ENCODE results near the gene SHLD1.

DNA sequence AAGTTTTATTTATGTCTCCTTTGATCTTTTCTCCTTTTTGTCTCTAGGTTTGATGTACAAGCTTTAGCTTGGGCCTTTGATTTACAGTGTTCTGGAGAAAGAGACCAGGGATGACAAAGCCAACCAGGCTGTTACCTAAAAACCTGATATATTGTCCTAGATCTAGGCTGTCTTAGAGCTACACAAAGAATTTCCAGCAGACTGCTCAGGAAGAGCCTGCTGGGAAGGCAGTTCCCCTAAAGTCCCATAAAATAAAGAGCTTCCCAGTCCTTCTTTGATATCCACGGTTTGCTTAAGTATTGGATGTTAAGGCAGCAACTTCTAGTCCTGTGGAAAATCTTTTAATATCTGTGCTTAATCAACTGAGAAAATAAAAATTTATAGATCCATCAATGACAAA lies 70.5 kb downstream of the SHLD1 start:
- TF ChIP-seq, protein P1, sequence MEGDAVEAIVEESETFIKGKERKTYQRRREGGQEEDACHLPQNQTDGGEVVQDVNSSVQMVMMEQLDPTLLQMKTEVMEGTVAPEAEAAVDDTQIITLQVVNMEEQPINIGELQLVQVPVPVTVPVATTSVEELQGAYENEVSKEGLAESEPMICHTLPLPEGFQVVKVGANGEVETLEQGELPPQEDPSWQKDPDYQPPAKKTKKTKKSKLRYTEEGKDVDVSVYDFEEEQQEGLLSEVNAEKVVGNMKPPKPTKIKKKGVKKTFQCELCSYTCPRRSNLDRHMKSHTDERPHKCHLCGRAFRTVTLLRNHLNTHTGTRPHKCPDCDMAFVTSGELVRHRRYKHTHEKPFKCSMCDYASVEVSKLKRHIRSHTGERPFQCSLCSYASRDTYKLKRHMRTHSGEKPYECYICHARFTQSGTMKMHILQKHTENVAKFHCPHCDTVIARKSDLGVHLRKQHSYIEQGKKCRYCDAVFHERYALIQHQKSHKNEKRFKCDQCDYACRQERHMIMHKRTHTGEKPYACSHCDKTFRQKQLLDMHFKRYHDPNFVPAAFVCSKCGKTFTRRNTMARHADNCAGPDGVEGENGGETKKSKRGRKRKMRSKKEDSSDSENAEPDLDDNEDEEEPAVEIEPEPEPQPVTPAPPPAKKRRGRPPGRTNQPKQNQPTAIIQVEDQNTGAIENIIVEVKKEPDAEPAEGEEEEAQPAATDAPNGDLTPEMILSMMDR (IDR thresholded peaks at IDR 0.05; ENCODE audit: borderline replicate concordance, extremely low read depth, low read length, poor library complexity, severe bottlenecking) = no peak
- no peak for TF ChIP-seq EZH2 (IDR thresholded peaks at IDR 0.05; ENCODE audit: borderline replicate concordance, low read depth, low read length, severe bottlenecking)

Data from DND-41 (cell line).